ENCODE measurements around the gene RGL3.
"Not testable (repeated sequence)": the region's sequence is repeated elsewhere in the genome, so short reads cannot be mapped to it uniquely, and the experiment has no call there.

The RGL3 gene

GRCh38 chr19:11420429-11421370 lies 1.6 kb upstream of the RGL3 start:
- DNase-seq (ENCODE audit: low read depth): no peak
- in situ Hi-C loops (cut with HindIII; ENCODE audit: low sequenced_read_pairs): no loop called here
- no peak for TF ChIP-seq CTCF (IDR thresholded peaks at IDR 0.05; ENCODE audit: low read depth, low read length, missing control alignments)
- peak overlapping the region; percentile 11 for H3K4me3 ChIP-seq (ENCODE audit: low read depth, low read length)

- no peak for DNase-seq (ENCODE audit: low read depth)
- no peak for TF ChIP-seq CTCF (IDR thresholded peaks at IDR 0.05; ENCODE audit: low read depth, low read length, missing control alignments)
- H3K4me3 ChIP-seq (ENCODE audit: low read depth, low read length): no peak overlapping the region
- in situ Hi-C loops (cut with HindIII; ENCODE audit: low sequenced_read_pairs): no loop called here
These were observed 993 bp downstream of the RGL3 start for GRCh38 chr19:11418094-11418548.

DNA sequence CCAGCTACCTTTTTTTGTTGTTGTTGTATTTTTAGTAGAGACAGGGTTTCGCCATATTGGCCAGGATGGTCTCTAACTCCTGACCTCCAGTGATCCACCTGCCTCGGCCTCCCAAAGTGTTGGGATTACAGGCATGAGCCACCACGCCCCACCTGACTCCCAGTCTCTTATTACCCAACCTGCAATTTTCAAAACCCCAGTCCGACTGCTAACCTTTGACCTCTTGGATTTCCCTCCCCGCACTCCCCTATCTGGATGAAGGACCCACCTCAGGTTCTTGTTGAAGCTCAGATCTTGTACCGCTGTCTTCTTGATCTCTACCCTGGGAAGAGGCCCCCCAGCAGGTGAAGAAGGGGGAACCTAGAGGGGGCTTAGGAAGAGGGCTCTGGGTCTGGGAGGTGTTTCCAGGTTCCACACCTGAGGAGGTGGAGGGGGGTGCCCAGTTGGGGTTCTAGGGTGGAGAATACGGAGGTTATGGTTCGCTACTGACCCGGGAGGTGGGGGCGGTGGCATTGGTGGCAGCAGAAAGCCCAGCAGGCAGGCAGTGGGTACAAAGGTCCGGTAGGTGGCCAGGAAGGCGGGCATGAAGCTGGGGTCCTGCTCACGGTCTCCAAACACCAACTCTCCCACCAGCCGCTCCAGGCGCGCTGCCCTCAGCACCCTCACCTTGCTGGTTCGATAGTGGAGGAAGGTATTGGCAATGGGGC lies 2.6 kb downstream of the RGL3 start:
- in situ Hi-C loops (cut with HindIII; ENCODE audit: low sequenced_read_pairs): no loop called here
- no peak for TF ChIP-seq CTCF (IDR thresholded peaks at IDR 0.05; ENCODE audit: low read depth, low read length, missing control alignments)
- no peak overlapping the region for H3K4me3 ChIP-seq (ENCODE audit: low read depth, low read length)

GRCh38 chr19:11414544-11414943 lies 4.6 kb downstream of the RGL3 start:
- TF ChIP-seq CTCF (IDR thresholded peaks at IDR 0.05; ENCODE audit: low read depth, low read length, missing control alignments): no peak
- DNase-seq (ENCODE audit: low read depth): no peak
- in situ Hi-C loops (cut with HindIII; ENCODE audit: low sequenced_read_pairs): no loop called here
- H3K4me3 ChIP-seq (ENCODE audit: low read depth, low read length): no peak overlapping the region

More for the DNA sequence above, 2.6 kb downstream of the RGL3 start:
- DNase-seq (ENCODE audit: low read depth): no peak

DNA sequence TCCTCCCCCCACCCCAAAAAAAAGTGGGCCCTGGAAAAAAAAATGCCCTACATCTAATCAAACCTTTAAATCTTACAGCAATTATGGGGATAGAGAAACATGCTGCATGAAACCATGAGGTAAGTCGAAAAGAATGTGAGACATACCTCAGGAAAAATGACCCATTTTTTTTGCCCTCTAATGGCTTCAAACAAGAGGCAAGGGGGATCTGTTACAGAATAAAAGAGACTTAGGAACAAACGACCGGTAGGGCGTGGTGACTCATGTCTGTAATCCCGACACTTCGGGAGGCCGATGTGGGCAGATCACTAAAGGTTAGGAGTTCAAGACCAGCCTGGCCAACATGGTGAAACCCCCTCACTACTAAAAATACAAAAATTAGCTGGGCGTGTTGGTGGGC lies 8.4 kb downstream of the RGL3 start:
- in situ Hi-C loops (cut with HindIII; ENCODE audit: low sequenced_read_pairs): no loop called here
- TF ChIP-seq CTCF (IDR thresholded peaks at IDR 0.05; ENCODE audit: low read depth, low read length, missing control alignments): no peak
- no peak for DNase-seq (ENCODE audit: low read depth)

DNA sequence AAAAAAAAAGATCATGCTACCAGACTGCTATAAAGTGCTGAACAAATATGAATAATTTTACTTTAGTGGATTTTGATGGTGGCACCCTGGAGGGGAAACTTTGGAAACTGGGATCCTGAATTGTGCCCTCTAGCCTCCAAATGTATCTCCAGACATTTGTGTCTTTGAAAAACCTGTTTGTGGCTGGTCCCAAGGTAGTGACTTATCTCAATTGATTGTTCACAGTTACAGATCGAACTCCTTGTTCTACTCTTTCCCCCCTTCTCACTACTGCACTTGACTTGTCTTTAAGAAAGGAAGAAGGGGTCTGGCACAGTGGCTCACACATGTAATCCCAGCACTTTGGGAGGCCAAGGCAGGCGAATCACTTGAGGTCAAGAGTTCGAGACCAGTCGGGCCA lies 10.5 kb downstream of the RGL3 start:
- no peak for TF ChIP-seq CTCF (IDR thresholded peaks at IDR 0.05; ENCODE audit: low read depth, low read length, missing control alignments)
- H3K4me3 ChIP-seq (ENCODE audit: low read depth, low read length): no peak overlapping the region
- no peak for DNase-seq (ENCODE audit: low read depth)
- in situ Hi-C loops (cut with HindIII; ENCODE audit: low sequenced_read_pairs): no loop called here

More for the DNA sequence above, 8.4 kb downstream of the RGL3 start:
- no peak overlapping the region for H3K4me3 ChIP-seq (ENCODE audit: low read depth, low read length)

- DNase-seq (ENCODE audit: low read depth); H3K4me3 ChIP-seq (ENCODE audit: low read depth, low read length); in situ Hi-C loops (cut with HindIII; ENCODE audit: low sequenced_read_pairs): not testable (repeated sequence)
These were observed 12.3 kb downstream of the RGL3 start for GRCh38 chr19:11406703-11407236.
